C4-2B (cell line): ENCODE measurements around the gene PCDHA9.
A peak's percentile ranks its signal among the peaks of the same experiment; 100 is the strongest.
"Not testable (repeated sequence)": the region's sequence is repeated elsewhere in the genome, so short reads cannot be mapped to it uniquely, and the experiment has no call there.

Experiments
- H3K27ac ChIP-seq: fragments of 450-650 bp; 2 replicates; pipeline ENCODE4 v1.5.1; 2017
- ZFX ChIP-seq: fragments of 450-650 bp; IDR thresholded peaks from 2 replicates; pipeline ENCODE4 v1.6.1; 2017
- TF ChIP-seq, protein P1 (sequence below): fragments of 450-650 bp; conservative IDR thresholded peaks from 2 replicates; pipeline ENCODE4 v1.5.1; 2017; ENCODE audit warnings: mild to moderate bottlenecking

Gene PCDHA9

DNA sequence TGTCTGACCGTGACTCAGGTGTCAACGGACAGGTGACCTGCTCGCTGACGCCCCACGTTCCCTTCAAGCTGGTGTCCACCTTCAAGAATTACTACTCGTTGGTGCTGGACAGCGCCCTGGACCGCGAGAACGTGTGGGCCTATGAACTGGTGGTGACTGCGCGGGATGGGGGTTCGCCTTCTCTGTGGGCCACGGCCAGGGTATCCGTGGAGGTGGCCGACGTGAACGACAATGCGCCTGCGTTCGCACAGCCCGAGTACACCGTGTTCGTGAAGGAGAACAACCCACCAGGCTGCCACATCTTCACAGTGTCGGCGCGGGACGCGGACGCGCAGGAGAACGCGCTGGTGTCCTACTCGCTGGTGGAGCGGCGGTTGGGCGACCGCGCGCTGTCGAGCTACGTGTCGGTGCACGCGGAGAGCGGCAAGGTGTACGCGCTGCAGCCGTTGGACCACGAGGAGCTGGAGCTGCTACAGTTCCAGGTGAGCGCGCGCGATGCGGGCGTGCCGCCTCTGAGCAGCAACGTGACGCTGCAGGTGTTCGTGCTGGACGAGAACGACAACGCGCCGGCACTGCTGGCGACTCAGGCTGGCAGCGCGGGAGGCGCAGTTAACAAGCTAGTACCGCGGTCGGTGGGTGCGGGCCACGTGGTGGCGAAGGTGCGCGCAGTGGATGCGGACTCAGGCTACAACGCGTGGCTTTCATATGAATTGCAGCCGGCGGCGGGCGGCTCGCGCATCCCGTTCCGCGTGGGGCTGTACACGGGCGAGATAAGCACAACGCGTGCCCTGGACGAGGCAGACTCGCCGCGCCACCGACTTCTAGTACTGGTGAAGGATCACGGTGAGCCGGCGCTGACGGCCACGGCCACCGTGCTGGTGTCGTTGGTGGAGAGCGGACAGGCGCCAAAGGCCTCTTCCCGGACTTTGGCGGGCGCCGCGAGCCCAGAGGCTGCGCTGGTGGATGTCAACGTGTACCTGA, 22.3 kb downstream of the PCDHA9 start:
- TF ChIP-seq, protein P1, sequence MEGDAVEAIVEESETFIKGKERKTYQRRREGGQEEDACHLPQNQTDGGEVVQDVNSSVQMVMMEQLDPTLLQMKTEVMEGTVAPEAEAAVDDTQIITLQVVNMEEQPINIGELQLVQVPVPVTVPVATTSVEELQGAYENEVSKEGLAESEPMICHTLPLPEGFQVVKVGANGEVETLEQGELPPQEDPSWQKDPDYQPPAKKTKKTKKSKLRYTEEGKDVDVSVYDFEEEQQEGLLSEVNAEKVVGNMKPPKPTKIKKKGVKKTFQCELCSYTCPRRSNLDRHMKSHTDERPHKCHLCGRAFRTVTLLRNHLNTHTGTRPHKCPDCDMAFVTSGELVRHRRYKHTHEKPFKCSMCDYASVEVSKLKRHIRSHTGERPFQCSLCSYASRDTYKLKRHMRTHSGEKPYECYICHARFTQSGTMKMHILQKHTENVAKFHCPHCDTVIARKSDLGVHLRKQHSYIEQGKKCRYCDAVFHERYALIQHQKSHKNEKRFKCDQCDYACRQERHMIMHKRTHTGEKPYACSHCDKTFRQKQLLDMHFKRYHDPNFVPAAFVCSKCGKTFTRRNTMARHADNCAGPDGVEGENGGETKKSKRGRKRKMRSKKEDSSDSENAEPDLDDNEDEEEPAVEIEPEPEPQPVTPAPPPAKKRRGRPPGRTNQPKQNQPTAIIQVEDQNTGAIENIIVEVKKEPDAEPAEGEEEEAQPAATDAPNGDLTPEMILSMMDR = no peak
- no peak for TF ChIP-seq ZFX
- no peak overlapping the region for H3K27ac ChIP-seq

DNA sequence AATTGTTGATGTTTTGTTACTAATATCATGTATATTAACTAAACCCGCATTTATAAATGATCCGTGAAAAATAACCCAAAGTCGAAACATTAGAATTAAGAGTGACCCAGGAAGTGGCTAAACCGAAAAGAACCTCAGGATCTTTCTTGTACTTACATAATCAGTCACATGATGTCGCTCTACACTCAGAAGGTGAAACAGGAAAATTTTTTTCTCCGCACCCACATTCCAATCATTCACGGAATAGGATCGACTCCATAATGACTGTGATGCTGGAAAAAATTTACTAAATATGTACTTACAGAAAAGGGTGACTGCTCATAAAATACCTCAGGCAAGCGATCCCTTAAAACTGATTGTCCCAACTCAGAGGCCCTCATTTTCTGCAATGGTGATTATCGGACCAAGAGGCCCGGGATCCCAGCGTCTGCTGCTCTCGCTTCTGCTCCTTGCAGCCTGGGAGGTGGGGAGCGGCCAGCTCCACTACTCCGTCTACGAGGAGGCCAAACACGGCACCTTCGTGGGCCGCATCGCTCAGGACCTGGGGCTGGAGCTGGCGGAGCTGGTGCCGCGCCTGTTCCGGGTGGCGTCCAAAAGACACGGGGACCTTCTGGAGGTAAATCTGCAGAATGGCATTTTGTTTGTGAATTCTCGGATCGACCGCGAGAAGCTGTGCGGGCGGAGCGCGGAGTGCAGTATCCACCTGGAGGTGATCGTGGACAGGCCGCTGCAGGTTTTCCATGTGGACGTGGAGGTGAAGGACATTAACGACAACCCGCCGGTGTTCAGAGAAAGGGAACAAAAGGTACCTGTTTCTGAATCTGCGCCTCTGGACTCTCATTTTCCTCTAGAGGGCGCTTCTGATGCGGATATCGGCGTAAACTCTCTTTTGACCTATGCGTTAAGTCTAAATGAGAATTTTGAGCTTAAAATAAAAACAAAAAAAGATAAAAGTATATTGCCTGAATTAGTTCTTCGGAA, 27.2 kb downstream of the PCDHA9 start, which contains the start of gene PCDHA12:
PCDHA12 (plus strand) TSS at position 224 of the 981 bp plus-strand sequence; CDS start at position 389, 165 bp downstream.
- H3K27ac ChIP-seq = no peak within 1 kb of the TSS
- TF ChIP-seq ZFX = no peak
- TF ChIP-seq, protein P1 = peak; percentile 53

DNA sequence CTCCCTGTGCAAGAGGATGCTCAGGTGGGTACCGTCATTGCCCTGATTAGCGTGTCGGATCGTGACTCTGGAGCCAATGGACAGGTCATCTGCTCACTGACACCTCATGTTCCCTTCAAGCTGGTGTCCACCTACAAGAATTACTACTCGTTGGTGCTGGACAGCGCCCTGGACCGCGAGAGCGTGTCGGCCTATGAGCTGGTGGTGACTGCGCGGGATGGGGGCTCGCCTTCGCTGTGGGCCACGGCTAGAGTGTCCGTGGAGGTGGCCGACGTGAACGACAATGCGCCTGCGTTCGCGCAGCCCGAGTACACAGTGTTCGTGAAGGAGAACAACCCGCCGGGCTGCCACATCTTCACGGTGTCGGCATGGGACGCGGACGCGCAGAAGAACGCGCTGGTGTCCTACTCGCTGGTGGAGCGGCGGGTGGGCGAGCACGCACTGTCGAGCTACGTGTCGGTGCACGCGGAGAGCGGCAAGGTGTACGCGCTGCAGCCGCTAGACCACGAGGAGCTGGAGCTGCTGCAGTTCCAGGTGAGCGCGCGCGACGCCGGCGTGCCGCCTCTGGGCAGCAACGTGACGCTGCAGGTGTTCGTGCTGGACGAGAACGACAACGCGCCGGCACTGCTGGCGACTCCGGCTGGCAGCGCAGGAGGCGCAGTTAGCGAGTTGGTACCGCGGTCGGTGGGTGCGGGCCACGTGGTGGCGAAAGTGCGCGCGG, 28.5 kb downstream of the PCDHA9 start:
- H3K27ac ChIP-seq = not testable (repeated sequence)

DNA sequence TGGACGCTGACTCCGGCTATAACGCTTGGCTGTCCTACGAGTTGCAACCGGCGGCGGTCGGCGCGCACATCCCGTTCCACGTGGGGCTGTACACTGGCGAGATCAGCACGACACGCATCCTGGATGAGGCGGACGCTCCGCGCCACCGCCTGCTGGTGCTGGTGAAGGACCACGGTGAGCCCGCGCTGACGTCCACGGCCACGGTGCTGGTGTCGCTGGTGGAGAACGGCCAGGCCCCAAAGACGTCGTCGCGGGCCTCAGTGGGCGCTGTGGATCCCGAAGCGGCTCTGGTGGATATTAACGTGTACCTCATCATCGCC, 29.0 kb downstream of the PCDHA9 start:
- TF ChIP-seq, protein P1 = no peak
- no peak for TF ChIP-seq ZFX
- H3K27ac ChIP-seq = no peak overlapping the region

DNA sequence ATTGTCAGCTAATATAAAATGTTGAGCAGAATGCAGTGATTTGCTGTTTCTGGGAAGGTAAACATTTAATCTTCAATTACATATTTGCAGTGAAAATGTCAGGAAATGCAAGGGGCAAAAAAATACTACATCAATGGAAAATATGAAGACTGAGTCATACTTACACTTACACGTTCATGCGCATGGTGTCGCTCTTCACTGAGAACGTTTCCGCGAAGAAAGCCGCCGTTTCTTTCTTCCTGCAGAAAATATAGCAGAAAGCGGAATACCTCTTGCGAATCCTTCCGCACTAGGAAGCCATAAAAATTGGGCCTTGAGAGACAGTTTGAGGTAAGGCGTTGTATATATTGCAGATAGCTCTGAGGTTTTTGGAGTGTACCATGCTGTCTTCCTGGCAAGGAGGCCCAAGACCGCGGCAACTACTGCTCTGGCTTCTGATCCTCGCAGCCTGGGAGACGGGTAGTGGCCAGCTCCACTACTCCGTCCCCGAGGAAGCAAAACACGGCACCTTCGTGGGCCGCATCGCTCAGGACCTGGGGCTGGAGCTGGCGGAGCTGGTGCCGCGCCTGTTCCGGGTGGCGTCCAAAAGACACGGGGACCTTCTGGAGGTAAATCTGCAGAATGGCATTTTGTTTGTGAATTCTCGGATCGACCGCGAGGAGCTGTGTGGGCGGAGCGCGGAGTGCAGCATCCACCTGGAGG, 33.9 kb downstream of the PCDHA9 start, which contains the start of gene PCDHA13:
PCDHA13 (plus strand) TSS at position 236 of the 702 bp plus-strand sequence; CDS start at position 381, 145 bp downstream.
- no peak within 1 kb of the TSS for H3K27ac ChIP-seq
- no peak for TF ChIP-seq ZFX
- TF ChIP-seq, protein P1 = peak; percentile 72

DNA sequence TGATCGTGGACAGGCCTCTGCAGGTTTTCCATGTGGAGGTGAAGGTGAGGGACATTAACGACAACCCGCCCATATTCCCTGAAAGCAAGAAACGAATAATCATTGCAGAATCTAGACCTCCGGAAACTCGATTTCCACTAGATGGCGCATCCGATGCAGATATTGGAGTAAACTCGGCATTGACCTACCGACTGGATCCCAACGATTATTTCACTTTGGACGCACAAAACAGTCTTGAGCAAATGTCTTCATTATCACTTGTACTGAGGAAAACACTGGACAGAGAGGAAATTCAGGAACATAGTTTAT, 34.4 kb downstream of the PCDHA9 start:
- TF ChIP-seq ZFX = no peak
- TF ChIP-seq, protein P1 = peak; percentile 54
- no peak overlapping the region for H3K27ac ChIP-seq

DNA sequence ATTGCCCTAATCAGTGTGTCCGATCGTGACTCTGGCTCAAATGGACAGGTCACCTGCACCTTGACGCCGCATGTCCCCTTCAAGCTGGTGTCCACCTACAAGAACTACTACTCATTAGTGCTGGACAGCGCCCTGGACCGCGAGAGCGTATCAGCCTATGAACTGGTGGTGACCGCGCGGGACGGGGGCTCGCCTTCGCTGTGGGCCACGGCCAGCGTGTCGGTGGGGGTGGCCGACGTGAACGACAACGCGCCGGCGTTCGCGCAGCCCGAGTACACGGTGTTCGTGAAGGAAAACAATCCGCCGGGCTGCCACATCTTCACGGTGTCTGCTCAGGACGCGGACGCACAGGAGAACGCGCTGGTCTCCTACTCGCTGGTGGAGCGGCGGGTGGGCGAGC, 35.2 kb downstream of the PCDHA9 start:
- H3K27ac ChIP-seq = no peak overlapping the region
- TF ChIP-seq, protein P1 = no peak
- TF ChIP-seq ZFX = no peak
